CD4-positive, alpha-beta T cell (primary cell): Measurements from ENCODE around the gene RPGRIP1. TPM values are rescaled to one million over a fixed set of nuclear protein-coding genes. Genes with fewer than 3 reads are reported as not detected.

Source experiments
- ATAC-seq: fragments of 200-7000 bp; cut with Tn5 transposase; one replicate; pipeline ENCODE4 v1.10.0; 2022; ENCODE audit warnings: mild to moderate bottlenecking; ENCODE audit not compliant: poor library complexity
- CTCF ChIA-PET: fragments of 350-600 bp; sonication (Branson Sonifier 250); formaldehyde crosslinking; loops from one replicate; lab custom pipeline; 2021; ENCODE audit warnings: antibody characterized with exemption, inconsistent platforms; lab: Charles Lee
- POLR2A ChIA-PET: fragments of 350-600 bp; sonication (Branson Sonifier 250); formaldehyde crosslinking; loops from one replicate; lab custom pipeline; 2021; ENCODE audit warnings: antibody characterized with exemption, inconsistent platforms; lab: Charles Lee
- DNase-seq, 14 experiments: peaks; one replicate each; pipeline ENCODE4 v3.0.0-alpha.2; 2013 to 2020; ENCODE audit warnings: mixed read lengths in 2 of 14
- H3K27ac ChIP-seq, 2 donors: one replicate each; pipeline versions ENCODE4 v1.5.1 to v1.7.0; 2013; ENCODE audit warnings: low read length in 2 of 2, low read depth in 1 of 2, mild to moderate bottlenecking in 1 of 2
- H3K27me3 ChIP-seq, 2 experiments: 1 replicate in 1 of 2; 2 replicates in 1 of 2; pipeline versions ENCODE4 v1.6.1 to v1.7.0; 2013; ENCODE audit warnings: low read length in 2 of 2, control low read depth in 1 of 2, mild to moderate bottlenecking in 1 of 2, moderate library complexity in 1 of 2; ENCODE audit not compliant: insufficient read depth in 2 of 2, control insufficient read depth in 1 of 2
- H3K36me3 ChIP-seq: one replicate; pipeline ENCODE4 v1.6.1; 2013; ENCODE audit warnings: low read length, control low read depth; ENCODE audit not compliant: insufficient read depth
- H3K4me1 ChIP-seq: one replicate; pipeline ENCODE4 v1.6.1; 2013; ENCODE audit warnings: low read length, control low read depth; ENCODE audit not compliant: insufficient read depth
- H3K4me3 ChIP-seq: one replicate; pipeline ENCODE4 v1.5.1; 2013; ENCODE audit warnings: mild to moderate bottlenecking, low read length, moderate library complexity
- H3K9me3 ChIP-seq, 2 experiments: 1 replicate in 1 of 2; 2 replicates in 1 of 2; pipeline versions ENCODE4 v1.6.1 to v1.7.0; 2013; ENCODE audit warnings: low read length in 2 of 2, mild to moderate bottlenecking in 2 of 2, control low read depth in 1 of 2, moderate library complexity in 1 of 2; ENCODE audit not compliant: control insufficient read depth in 1 of 2, insufficient read depth in 1 of 2
- H3K27ac Mint-ChIP-seq: one replicate; pipeline ENCODE4 v1.8.0; 2020; ENCODE audit warnings: mixed read lengths
- H3K27me3 Mint-ChIP-seq: one replicate; pipeline ENCODE4 v1.8.0; 2021; ENCODE audit warnings: mixed read lengths
- H3K36me3 Mint-ChIP-seq: one replicate; pipeline ENCODE4 v1.8.0; 2021; ENCODE audit warnings: low read depth, mixed read lengths
- H3K4me1 Mint-ChIP-seq: one replicate; pipeline ENCODE4 v1.8.0; 2021; ENCODE audit warnings: low read depth, mixed read lengths
- H3K4me3 Mint-ChIP-seq: one replicate; pipeline ENCODE4 v1.8.0; 2020; ENCODE audit warnings: mild to moderate bottlenecking, mixed read lengths
- H3K9me3 Mint-ChIP-seq: one replicate; pipeline ENCODE4 v1.8.0; 2020; ENCODE audit warnings: mixed read lengths
- CTCF ChIP-seq: fragments of 200-600 bp; IDR thresholded peaks from one replicate; pipeline ENCODE4 v1.8.0; 2022; ENCODE audit warnings: antibody characterized with exemption, mild to moderate bottlenecking
- intact Hi-C, 2 experiments: fragments of 100-400 bp; cut with DNase I in 1 of 2; cut with micrococcal nuclease in 1 of 2; formaldehyde crosslinking; loops; one replicate each; pipeline versions ENCODE4 v1.15.1 to v1.9.0; 2023 to 2025; cut with DNase I, micrococcal nuclease
- total RNA-seq, 174 experiments: library from RNA in 2 of 174; stranded (reverse) in 2 of 174; gene quantifications; one replicate each; pipeline ENCODE4 v1.2.3 and lab custom pipeline; 2021 to 2026

RPGRIP1 gene
- total RNA-seq, 2 experiments from 2014 or later = not detected

- ATAC-seq = no peak
- H3K4me1 Mint-ChIP-seq = peaks cover 77% of the 10 kb centered on the region
- H3K27ac Mint-ChIP-seq = peak overlapping the region; percentile 38
- Histone ChIP-seq H3K9me3 (no peaks in the 10 kb centered on the region), H3K27ac (no peak overlapping the region), H3K36me3 (peaks cover 68% of the 10 kb centered on the region), H3K27me3 (no peaks in the 10 kb centered on the region), H3K4me1 (peaks cover 38% of the 10 kb centered on the region), H3K4me3 (no peak overlapping the region)
- DNase-seq = no peak
- TF ChIP-seq CTCF = no peak
- no peaks in the 10 kb centered on the region for H3K27me3 Mint-ChIP-seq
- H3K4me3 Mint-ChIP-seq = no peak overlapping the region
- ChIA-PET CTCF (interaction anchor here (0.6 to 1.5 kb wide), 4 partner anchors 14 to 68 kb away, joined by 3 to 4 read pairs (median 3); no protein-coding TSS in a partner anchor), POLR2A (interaction anchor here (2.6 kb wide), 1 partner anchor 10 kb away, joined by 16 read pairs; no protein-coding TSS in a partner anchor)
- no peaks in the 10 kb centered on the region for H3K9me3 Mint-ChIP-seq
- H3K36me3 Mint-ChIP-seq = peaks cover 79% of the 10 kb centered on the region
- intact Hi-C loops = loop anchor here (5.0 to 10.0 kb wide), 2 partner anchors 217 to 314 kb away; partner anchors contain the start of gene CHD8 (in 1 of the 2)
These were observed 39.5 kb upstream of the RPGRIP1 start for GRCh38 chr14:21240417-21240816.

DNA sequence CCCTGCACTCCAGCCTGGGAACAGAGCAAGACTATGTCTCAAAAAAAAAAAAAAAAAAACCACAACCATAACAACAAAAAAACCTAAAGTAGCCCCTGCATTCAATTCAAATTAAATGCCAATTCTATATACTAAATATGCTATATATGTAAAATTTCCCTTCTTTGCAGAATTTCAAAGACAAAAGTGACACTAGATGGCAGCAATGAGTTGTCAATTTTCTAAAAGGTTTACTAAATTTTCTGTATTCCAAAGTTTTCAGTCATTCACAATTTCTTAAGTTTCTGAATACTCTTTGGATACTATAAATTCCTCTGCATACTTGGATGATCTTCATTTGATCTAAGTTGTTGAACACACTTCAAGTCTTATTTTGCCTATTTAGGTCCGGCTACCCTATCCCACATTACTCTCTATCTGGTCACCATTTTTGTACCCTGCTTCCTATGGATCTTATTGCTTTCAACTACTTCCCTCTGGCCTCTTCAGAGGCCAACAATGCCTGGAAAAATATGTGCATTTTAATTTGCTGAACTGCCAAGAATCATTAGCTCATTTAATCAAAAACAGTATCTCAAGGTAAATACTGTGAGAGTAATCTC lies 38.6 kb upstream of the RPGRIP1 start:
- no peak for ATAC-seq
- Histone ChIP-seq H3K27ac (no peak overlapping the region), H3K27me3 (no peaks in the 10 kb centered on the region), H3K9me3 (no peaks in the 10 kb centered on the region), H3K36me3 (peaks cover 67% of the 10 kb centered on the region), H3K4me3 (no peak overlapping the region), H3K4me1 (peaks cover 45% of the 10 kb centered on the region)
- Mint-ChIP-seq H3K4me3 (no peak overlapping the region), H3K9me3 (no peaks in the 10 kb centered on the region), H3K27me3 (no peaks in the 10 kb centered on the region), H3K36me3 (peaks cover 81% of the 10 kb centered on the region), H3K4me1 (peaks cover 75% of the 10 kb centered on the region), H3K27ac (peak overlapping the region; percentile 11)
- DNase-seq = peak in 3 of 14 experiments; percentile 55 to 67 (median 63)
- intact Hi-C loops = loop anchor here (1.0 to 10.0 kb wide), 4 partner anchors 143 to 313 kb away; partner anchors contain the start of genes CHD8 (in 1 of the 2), SUPT16H (in 1 of the 2) and TOX4 (in 1 of the 2)
- POLR2A ChIA-PET = interaction anchor here (1.2 kb wide), 1 partner anchor 143 kb away, joined by 4 read pairs; the partner anchor contains the start of gene SUPT16H
- CTCF ChIA-PET = interaction anchor here (0.7 to 5.5 kb wide), 3 partner anchors 24 to 67 kb away, joined by 3 to 21 read pairs (median 3); no protein-coding TSS in a partner anchor
- TF ChIP-seq CTCF = peak; percentile 66

- ATAC-seq (no peak), DNase-seq (no peak)
- Histone ChIP-seq H3K9me3 (no peaks in the 10 kb centered on the region), H3K4me3 (no peak overlapping the region), H3K4me1 (peaks cover 43% of the 10 kb centered on the region), H3K27ac (no peak overlapping the region), H3K27me3 (no peaks in the 10 kb centered on the region), H3K36me3 (peaks cover 74% of the 10 kb centered on the region)
- peak overlapping the region; percentile 42 for H3K27ac Mint-ChIP-seq
- ChIA-PET POLR2A (interaction anchor here (1.1 to 1.4 kb wide), 3 partner anchors 12 to 24 kb away, joined by 3 to 7 read pairs (median 4); no protein-coding TSS in a partner anchor), CTCF (interaction anchor here (5.5 kb wide), 1 partner anchor 21 kb away, joined by 21 read pairs; no protein-coding TSS in a partner anchor)
- no peak overlapping the region for H3K4me3 Mint-ChIP-seq
- no peak for TF ChIP-seq CTCF
- peaks cover 73% of the 10 kb centered on the region for H3K4me1 Mint-ChIP-seq
- intact Hi-C loops = loop anchor here (2.0 to 10.0 kb wide), 3 partner anchors 20 to 310 kb away; partner anchors contain the start of gene CHD8 (in 1 of the 2)
- no peaks in the 10 kb centered on the region for H3K9me3 Mint-ChIP-seq
- H3K27me3 Mint-ChIP-seq = no peaks in the 10 kb centered on the region
- H3K36me3 Mint-ChIP-seq = peaks cover 81% of the 10 kb centered on the region
These were observed 35.3 kb upstream of the RPGRIP1 start for GRCh38 chr14:21244544-21244943.
